Liver (tissue), 9 donors: ENCODE results near the gene CEP89. TPM values are rescaled to one million over a fixed set of nuclear protein-coding genes. Genes with fewer than 3 reads are reported as not detected.
"Not testable (repeated sequence)": the region's sequence is repeated elsewhere in the genome, so short reads cannot be mapped to it uniquely, and the experiment has no call there.

Experiments used
- DNase-seq: peaks from one replicate; pipeline ENCODE4 v3.0.0-alpha.2; 2017; ENCODE audit warnings: low spot score
- H3K27ac ChIP-seq, 2 donors: one replicate each; pipeline ENCODE4 v1.7.0; 2013; ENCODE audit warnings: inconsistent platforms in 2 of 2, low read length in 2 of 2, control low read depth in 1 of 2, low read depth in 1 of 2, mild to moderate bottlenecking in 1 of 2
- H3K27me3 ChIP-seq, 4 donors: one replicate each; pipeline versions ENCODE4 v1.6.1 to v1.7.0; 2013; ENCODE audit warnings: low read length in 3 of 4, inconsistent platforms in 1 of 4, mild to moderate bottlenecking in 1 of 4, moderate library complexity in 1 of 4; ENCODE audit not compliant: control insufficient read depth in 4 of 4, insufficient read depth in 4 of 4
- H3K36me3 ChIP-seq, 4 donors: one replicate each; pipeline versions ENCODE4 v1.6.1 to v1.7.0; 2013; ENCODE audit warnings: low read length in 3 of 4, mild to moderate bottlenecking in 3 of 4, low read depth in 1 of 4, moderate library complexity in 1 of 4; ENCODE audit not compliant: control insufficient read depth in 4 of 4, insufficient read depth in 3 of 4
- H3K4me1 ChIP-seq, 4 donors: one replicate each; pipeline versions ENCODE4 v1.6.1 to v1.7.0; 2013; ENCODE audit warnings: low read length in 3 of 4, mild to moderate bottlenecking in 3 of 4, moderate library complexity in 1 of 4; ENCODE audit not compliant: control insufficient read depth in 4 of 4, insufficient read depth in 4 of 4
- H3K4me3 ChIP-seq, 3 donors: one replicate each; pipeline versions ENCODE4 v1.6.1 to v1.7.0; 2013; ENCODE audit warnings: low read length in 3 of 3, control low read depth in 1 of 3, low read depth in 1 of 3, mild to moderate bottlenecking in 1 of 3
- H3K9ac ChIP-seq, 2 donors: one replicate each; pipeline ENCODE4 v1.7.0; 2013; ENCODE audit warnings: low read length in 2 of 2, mild to moderate bottlenecking in 2 of 2, moderate library complexity in 2 of 2, control low read depth in 1 of 2, low read depth in 1 of 2
- H3K9me3 ChIP-seq, 4 donors: one replicate each; pipeline versions ENCODE4 v1.6.1 to v1.7.0; 2013; ENCODE audit warnings: low read length in 3 of 4; ENCODE audit not compliant: control insufficient read depth in 4 of 4
- ATF3 ChIP-seq: IDR thresholded peaks from 2 replicates; pipeline ENCODE4 v1.6.1; 2016; ENCODE audit warnings: antibody characterized with exemption
- CTCF ChIP-seq: fragments of 150-350 bp; IDR thresholded peaks from 2 replicates; pipeline ENCODE4 v1.5.1; 2017; ENCODE audit warnings: improper control_type of control experiment, low read depth, low read length; ENCODE audit not compliant: missing input control
- EGR1 ChIP-seq, 2 donors: IDR thresholded peaks; 2 replicates each; pipeline ENCODE4 v1.6.1; 2016 to 2018; ENCODE audit warnings: antibody characterized with exemption in 2 of 2, low read depth in 2 of 2
- FOXA1 ChIP-seq: IDR thresholded peaks from 2 replicates; pipeline ENCODE4 v1.6.1; 2016; ENCODE audit warnings: antibody characterized with exemption
- HNF4A ChIP-seq, 2 donors: conservative IDR thresholded peaks; 2 replicates each; pipeline ENCODE4 v1.6.1; 2016; ENCODE audit warnings: antibody characterized with exemption in 2 of 2, mild to moderate bottlenecking in 2 of 2
- HNF4G ChIP-seq: IDR thresholded peaks from 2 replicates; pipeline ENCODE4 v1.6.1; 2016; ENCODE audit warnings: antibody characterized with exemption
- JUND ChIP-seq, 2 donors: IDR thresholded peaks; 2 replicates each; pipeline ENCODE4 v1.6.1; 2016; ENCODE audit warnings: antibody characterized with exemption in 2 of 2
- NR2F2 ChIP-seq: IDR thresholded peaks from 2 replicates; pipeline ENCODE4 v1.6.1; 2016; ENCODE audit warnings: antibody characterized with exemption
- RAD21 ChIP-seq, 2 donors: IDR thresholded peaks; 2 replicates each; pipeline ENCODE4 v1.6.1; 2016; ENCODE audit warnings: antibody characterized with exemption in 2 of 2, mild to moderate bottlenecking in 2 of 2
- REST ChIP-seq: IDR thresholded peaks from 2 replicates; pipeline ENCODE4 v1.6.1; 2016; ENCODE audit warnings: antibody characterized with exemption, mild to moderate bottlenecking
- RXRA ChIP-seq, 2 donors: IDR thresholded peaks; 2 replicates each; pipeline ENCODE4 v1.6.1; 2017 to 2018; ENCODE audit warnings: antibody characterized with exemption in 2 of 2, mild to moderate bottlenecking in 1 of 2
- TAF1 ChIP-seq: conservative IDR thresholded peaks from 2 replicates; pipeline ENCODE4 v1.6.1; 2016; ENCODE audit warnings: antibody characterized with exemption, mild to moderate bottlenecking
- YY1 ChIP-seq: IDR thresholded peaks from 2 replicates; pipeline ENCODE4 v1.6.1; 2016; ENCODE audit warnings: antibody characterized with exemption, mild to moderate bottlenecking
- ZBTB33 ChIP-seq: IDR thresholded peaks from 2 replicates; pipeline ENCODE4 v1.6.1; 2016; ENCODE audit warnings: antibody characterized with exemption
- WGBS: extraction: QIAGEN DNeasy Blood & Tissue Kit; methylation state at CpG from one replicate; pipeline ENCODE4 v1.1.7; 2013; 5-methylcytosine and 5-hydroxymethylcytosine counted together
- polyA plus RNA-seq, 2 donors: library from polyadenylated mRNA; stranded (reverse) in 1 of 2; unstranded in 1 of 2; fragments of 200-250 nt in 1 of 2; fragments of >200 nt in 1 of 2; fragmentation: Nextera tagmentation in 1 of 2; extraction: Ambion mirVana in 1 of 2; gene quantifications; one replicate each; pipeline versions ENCODE4 v1.2.1 to v1.2.3, GENCODE V29; 2013 to 2015
- total RNA-seq, 2 donors: library from RNA; depleted of rRNA; stranded (reverse); fragments of >200 nt; gene quantifications; one replicate each; pipeline ENCODE4 v1.2.3, GENCODE V29; 2014
- donor health status: healthy.
- donor health status: healthy.
- donor health status: healthy.
- donor health status: healthy.
- donor health status: healthy.

Gene CEP89
- total and polyA plus RNA-seq, 4 donors = 2.0 to 2.9 (median 2.4) TPM

GRCh38 chr19:32857584-32857983, 114.2 kb downstream of the CEP89 start (continued):
- TF ChIP-seq CTCF = no peak
- no peak for TF ChIP-seq RXRA (IDR thresholded peaks at IDR 0.05)
- no peak for TF ChIP-seq HNF4G
- no peak for TF ChIP-seq HNF4A (conservative IDR thresholded peaks at IDR 0.05)

GRCh38 chr19:32856818-32857217, 114.9 kb downstream of the CEP89 start:
- H3K27ac ChIP-seq, H3K4me1 ChIP-seq, H3K4me3 ChIP-seq, DNase-seq, H3K27me3 ChIP-seq, H3K9ac ChIP-seq, H3K9me3 ChIP-seq: not testable (repeated sequence)
- H3K36me3 ChIP-seq = peaks cover 9 to 45% (median 20%) of the 10 kb centered on the region in 4 donors
- 97% methylated on average over 7 of the region's 7 CpGs for whole genome bisulfite sequencing

GRCh38 chr19:32852216-32852615, 119.5 kb downstream of the CEP89 start:
- 94% methylated on average over 6 of the region's 6 CpGs for WGBS
- Histone ChIP-seq H3K27ac (no peak overlapping the region), H3K9me3 (no peaks in the 10 kb centered on the region), H3K27me3 (no peaks in the 10 kb centered on the region), H3K36me3 (peaks cover 0 to 16% (median 8%) of the 10 kb centered on the region in 4 donors), H3K9ac (no peak overlapping the region), H3K4me1 (no peaks in the 10 kb centered on the region), H3K4me3 (no peak overlapping the region)
- TF ChIP-seq TAF1 (no peak), ATF3 (no peak), FOXA1 (no peak), RXRA (IDR thresholded peaks at IDR 0.05) (no peak)
- DNase-seq = no peak

- H3K27ac ChIP-seq, DNase-seq, H3K9me3 ChIP-seq, H3K9ac ChIP-seq, H3K36me3 ChIP-seq, H3K4me3 ChIP-seq, H3K4me1 ChIP-seq, H3K27me3 ChIP-seq: not testable (repeated sequence)
- no CpG with 5 or more reads among the region's 2 CpGs for WGBS
Measured at GRCh38 chr19:32848035-32848434, 123.7 kb downstream of the CEP89 start.

- Histone ChIP-seq H3K4me1 (no peaks in the 10 kb centered on the region), H3K27ac (no peak overlapping the region), H3K27me3 (no peaks in the 10 kb centered on the region), H3K36me3 (peaks cover 0 to 39% (median 23%) of the 10 kb centered on the region in 4 donors), H3K9ac (no peak overlapping the region), H3K4me3 (no peak overlapping the region), H3K9me3 (peaks cover 0 to 6% (median 2%) of the 10 kb centered on the region in 4 donors)
- WGBS = 96% methylated on average over 19 of the region's 19 CpGs
- no peak for DNase-seq
- no peak for TF ChIP-seq RXRA (IDR thresholded peaks at IDR 0.05)
- no peak for TF ChIP-seq ZBTB33
- no peak for TF ChIP-seq JUND (IDR thresholded peaks at IDR 0.05)
- no peak for TF ChIP-seq FOXA1
- TF ChIP-seq HNF4A (conservative IDR thresholded peaks at IDR 0.05) = no peak
- no peak for TF ChIP-seq TAF1
- TF ChIP-seq RAD21 (IDR thresholded peaks at IDR 0.05) = no peak
- no peak for TF ChIP-seq EGR1 (IDR thresholded peaks at IDR 0.05; ENCODE audit: low read depth in 2 of 2)
- TF ChIP-seq ATF3 = no peak
- TF ChIP-seq REST = no peak
- no peak for TF ChIP-seq NR2F2
- no peak for TF ChIP-seq YY1
Measured at GRCh38 chr19:32843716-32844245, 128.0 kb downstream of the CEP89 start.
